ENCODE measurements around the gene GAL3ST1.
A peak's percentile ranks its signal among the peaks of the same experiment; 100 is the strongest.

- TF ChIP-seq CTCF (IDR thresholded peaks at IDR 0.05; ENCODE audit: poor library complexity) = peak; percentile 67
- TF ChIP-seq EZH2 (IDR thresholded peaks at IDR 0.05; ENCODE audit: borderline replicate concordance) = no peak
Measured at GRCh38 chr22:30605449-30606110, 31.1 kb upstream of the GAL3ST1 start.
